ENCODE data around the gene PLPPR3.
"Not testable (repeated sequence)": the region's sequence is repeated elsewhere in the genome, so short reads cannot be mapped to it uniquely, and the experiment has no call there.

The PLPPR3 gene

DNA sequence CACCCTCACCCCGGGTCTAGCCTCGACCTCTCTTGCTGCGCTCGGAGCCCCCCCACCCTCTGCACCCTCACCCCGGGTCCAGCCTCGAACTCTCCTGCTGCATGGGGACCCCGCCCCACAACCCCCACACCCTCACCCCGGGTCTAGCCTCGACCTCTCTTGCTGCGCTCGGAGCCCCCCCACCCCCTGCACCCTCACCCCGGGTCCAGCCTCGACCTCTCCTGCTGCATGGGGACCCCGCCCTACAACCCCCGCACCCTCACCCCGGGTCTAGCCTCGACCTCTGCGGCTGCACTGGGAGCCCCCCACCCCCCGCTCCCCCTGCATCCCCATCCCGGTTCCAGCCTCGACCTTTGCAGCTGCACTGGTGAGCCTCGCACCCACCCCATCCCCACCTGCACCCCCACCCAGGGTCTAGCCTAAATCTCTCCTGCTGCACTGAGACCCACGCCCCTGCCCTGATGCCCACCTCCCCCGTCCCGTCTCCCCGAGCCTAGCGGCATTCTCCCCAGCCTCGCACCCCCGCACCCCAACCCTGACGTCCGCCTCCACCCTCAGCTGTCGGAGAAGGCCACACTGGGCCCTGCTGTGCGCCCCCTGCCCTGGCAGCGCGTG lies 39.5 kb upstream of the PLPPR3 start:
- TF ChIP-seq CTCF (IDR thresholded peaks at IDR 0.05; ENCODE audit: control extremely low read depth, extremely low read depth, low read depth, missing control alignments) = no peak
- CTCF ChIA-PET = no interaction called here
- DNase-seq (ENCODE audit: extremely low spot score) = no peak
- POLR2A ChIA-PET = no interaction called here

DNA sequence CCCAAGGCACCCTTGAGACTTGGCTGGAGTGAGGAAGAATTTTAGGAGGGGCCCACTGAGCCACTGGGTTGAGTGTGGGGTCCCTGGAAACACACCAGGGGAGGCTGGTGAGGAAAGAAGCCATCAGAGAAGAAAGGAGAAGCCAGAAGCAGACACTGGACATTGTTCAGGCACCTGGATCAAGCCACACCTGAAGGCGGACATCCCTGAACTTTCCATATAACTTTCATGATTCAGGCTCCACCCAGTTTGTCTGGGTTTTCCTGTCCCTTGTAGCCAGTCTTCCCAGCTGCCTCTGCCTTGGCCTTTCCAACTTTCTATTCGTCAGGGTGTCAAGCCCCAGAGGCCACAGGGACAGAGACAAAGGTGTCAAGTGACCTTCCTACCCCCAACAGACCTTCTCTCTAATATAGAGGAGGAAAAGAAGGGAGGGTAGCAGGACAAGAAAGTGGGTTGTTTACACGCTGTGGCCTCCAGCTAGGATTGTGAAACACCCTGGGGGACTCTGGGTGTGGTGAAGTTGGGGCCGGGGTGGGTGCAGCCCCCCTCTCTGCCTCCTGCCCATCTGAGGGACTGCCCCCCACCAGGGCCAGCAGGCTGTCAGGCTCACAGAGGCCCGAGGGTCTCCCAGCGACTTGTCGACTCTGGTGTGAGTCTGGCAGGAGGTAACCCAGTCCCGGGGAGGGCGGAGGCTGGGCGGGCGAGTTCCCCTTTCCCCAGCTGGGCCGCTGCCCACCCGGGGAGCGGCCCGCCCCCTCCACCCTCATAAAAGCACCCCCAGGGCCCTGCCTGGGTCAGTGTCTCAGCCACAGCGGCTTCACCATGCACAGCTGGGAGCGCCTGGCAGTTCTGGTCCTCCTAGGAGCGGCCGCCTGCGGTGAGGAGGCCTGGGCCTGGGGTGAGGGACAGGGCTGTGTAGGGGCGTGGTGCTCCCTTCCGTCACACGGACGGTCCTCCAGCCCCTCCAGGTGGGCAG lies 37.4 kb upstream of the PLPPR3 start, which contains the start of gene CFD:
Gene CFD (plus strand): TSS at position 797 of the 976 bp plus-strand sequence. CDS start 26 bp downstream, at position 823.
- TF ChIP-seq CTCF (IDR thresholded peaks at IDR 0.05; ENCODE audit: control extremely low read depth, extremely low read depth, low read depth, missing control alignments) = no peak
- no peak for DNase-seq (ENCODE audit: extremely low spot score)
- POLR2A ChIA-PET = no interaction called here
- CTCF ChIA-PET = interaction anchor here (0.8 to 2.0 kb wide), 5 partner anchors 10 to 64 kb away, joined by 3 to 9 read pairs (median 4); no protein-coding TSS in a partner anchor

DNA sequence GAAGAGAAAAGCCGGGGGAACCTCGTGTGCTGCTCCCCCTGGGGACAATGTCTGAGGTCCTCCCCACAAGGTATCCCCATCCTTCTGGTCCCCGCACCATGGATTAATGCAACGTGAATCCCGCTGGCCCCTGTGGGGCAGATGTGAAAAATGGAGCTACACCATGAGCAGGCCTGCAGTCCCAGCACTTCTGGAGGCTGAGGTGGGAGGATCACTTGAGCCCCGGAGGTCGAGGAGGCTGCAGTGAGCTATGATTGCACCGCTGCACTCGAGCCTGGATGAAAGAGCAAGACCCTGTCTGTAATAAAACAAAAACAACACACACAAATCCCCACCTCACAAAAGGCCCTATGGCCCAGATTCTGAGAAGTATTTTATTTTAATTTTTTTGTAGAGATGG lies 36.5 kb upstream of the PLPPR3 start:
- TF ChIP-seq CTCF (IDR thresholded peaks at IDR 0.05; ENCODE audit: control extremely low read depth, extremely low read depth, low read depth, missing control alignments) = no peak
- ChIA-PET CTCF (interaction anchor here (0.8 to 2.0 kb wide), 5 partner anchors 9 to 65 kb away, joined by 3 to 9 read pairs (median 4); no protein-coding TSS in a partner anchor), POLR2A (no interaction called here)

GRCh38 chr19:855566-856120 lies 33.9 kb upstream of the PLPPR3 start:
- ChIA-PET CTCF (interaction anchor here (1.0 to 2.4 kb wide), 10 partner anchors 10 to 148 kb away, joined by 3 to 11 read pairs (median 3); partner anchors contain the start of gene PRTN3), POLR2A (interaction anchor here (1.2 kb wide), 1 partner anchor 51 kb away, joined by 4 read pairs; no protein-coding TSS in a partner anchor)
- TF ChIP-seq CTCF (IDR thresholded peaks at IDR 0.05; ENCODE audit: control extremely low read depth, extremely low read depth, low read depth, missing control alignments) = no peak
- DNase-seq (ENCODE audit: extremely low spot score) = no peak

More for the DNA sequence above, 36.5 kb upstream of the PLPPR3 start:
- no peak for DNase-seq (ENCODE audit: extremely low spot score)

DNA sequence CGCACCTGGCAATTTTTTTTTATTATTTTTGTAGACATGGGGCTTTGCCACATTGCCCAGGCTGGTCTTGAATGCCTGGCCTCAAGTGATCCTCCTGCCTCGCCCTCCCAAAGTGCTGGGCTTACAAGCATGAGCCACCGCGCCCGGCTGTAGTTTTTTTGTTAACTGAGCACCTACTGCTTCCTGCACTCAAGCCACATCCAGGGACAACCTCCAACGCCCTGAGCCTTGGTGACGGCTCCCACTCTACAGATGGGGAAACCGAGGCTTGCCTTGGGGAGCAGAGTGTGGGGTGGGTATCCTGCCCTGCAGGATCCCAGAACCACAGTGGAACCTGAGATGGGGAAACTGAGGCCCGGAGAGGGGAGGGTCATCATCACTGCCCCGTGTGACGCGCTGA lies 33.4 kb upstream of the PLPPR3 start:
- ChIA-PET POLR2A (no interaction called here), CTCF (interaction anchor here (1.5 to 2.2 kb wide), 3 partner anchors 10 to 149 kb away, joined by 3 to 11 read pairs (median 7); no protein-coding TSS in a partner anchor)
- TF ChIP-seq CTCF (IDR thresholded peaks at IDR 0.05; ENCODE audit: control extremely low read depth, extremely low read depth, low read depth, missing control alignments) = no peak
- DNase-seq (ENCODE audit: extremely low spot score) = no peak

GRCh38 chr19:854549-854948 lies 32.8 kb upstream of the PLPPR3 start:
- DNase-seq (ENCODE audit: extremely low spot score) = no peak
- TF ChIP-seq CTCF (IDR thresholded peaks at IDR 0.05; ENCODE audit: control extremely low read depth, extremely low read depth, low read depth, missing control alignments) = no peak
- ChIA-PET CTCF (interaction anchor here (1.5 kb wide), 1 partner anchor 149 kb away, joined by 3 read pairs; no protein-coding TSS in a partner anchor), POLR2A (no interaction called here)

GRCh38 chr19:853614-854220 lies 32.0 kb upstream of the PLPPR3 start:
- CTCF ChIA-PET; POLR2A ChIA-PET; DNase-seq (ENCODE audit: extremely low spot score): not testable (repeated sequence)
